D721Med (cell line): Measurements from ENCODE around the gene FBXL12.

Experiments
- DNase-seq: peaks from one replicate; pipeline ENCODE4 v3.0.0; 2011; ENCODE audit warnings: low spot score; ENCODE audit not compliant: insufficient read length
- FAIRE-seq: peaks from 2 replicates; lab custom pipeline; 2011; peaks lifted over from hg19 to GRCh38; lab: Jason Lieb, UNC
- TF ChIP-seq, protein P1 (sequence below): IDR thresholded peaks from 2 replicates; pipeline ENCODE4 v1.5.1; 2012; ENCODE audit warnings: mild to moderate bottlenecking, control low read depth; ENCODE audit not compliant: insufficient read depth; ENCODE audit errors: missing control alignments

Gene FBXL12, protein sequence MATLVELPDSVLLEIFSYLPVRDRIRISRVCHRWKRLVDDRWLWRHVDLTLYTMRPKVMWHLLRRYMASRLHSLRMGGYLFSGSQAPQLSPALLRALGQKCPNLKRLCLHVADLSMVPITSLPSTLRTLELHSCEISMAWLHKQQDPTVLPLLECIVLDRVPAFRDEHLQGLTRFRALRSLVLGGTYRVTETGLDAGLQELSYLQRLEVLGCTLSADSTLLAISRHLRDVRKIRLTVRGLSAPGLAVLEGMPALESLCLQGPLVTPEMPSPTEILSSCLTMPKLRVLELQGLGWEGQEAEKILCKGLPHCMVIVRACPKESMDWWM

DNA sequence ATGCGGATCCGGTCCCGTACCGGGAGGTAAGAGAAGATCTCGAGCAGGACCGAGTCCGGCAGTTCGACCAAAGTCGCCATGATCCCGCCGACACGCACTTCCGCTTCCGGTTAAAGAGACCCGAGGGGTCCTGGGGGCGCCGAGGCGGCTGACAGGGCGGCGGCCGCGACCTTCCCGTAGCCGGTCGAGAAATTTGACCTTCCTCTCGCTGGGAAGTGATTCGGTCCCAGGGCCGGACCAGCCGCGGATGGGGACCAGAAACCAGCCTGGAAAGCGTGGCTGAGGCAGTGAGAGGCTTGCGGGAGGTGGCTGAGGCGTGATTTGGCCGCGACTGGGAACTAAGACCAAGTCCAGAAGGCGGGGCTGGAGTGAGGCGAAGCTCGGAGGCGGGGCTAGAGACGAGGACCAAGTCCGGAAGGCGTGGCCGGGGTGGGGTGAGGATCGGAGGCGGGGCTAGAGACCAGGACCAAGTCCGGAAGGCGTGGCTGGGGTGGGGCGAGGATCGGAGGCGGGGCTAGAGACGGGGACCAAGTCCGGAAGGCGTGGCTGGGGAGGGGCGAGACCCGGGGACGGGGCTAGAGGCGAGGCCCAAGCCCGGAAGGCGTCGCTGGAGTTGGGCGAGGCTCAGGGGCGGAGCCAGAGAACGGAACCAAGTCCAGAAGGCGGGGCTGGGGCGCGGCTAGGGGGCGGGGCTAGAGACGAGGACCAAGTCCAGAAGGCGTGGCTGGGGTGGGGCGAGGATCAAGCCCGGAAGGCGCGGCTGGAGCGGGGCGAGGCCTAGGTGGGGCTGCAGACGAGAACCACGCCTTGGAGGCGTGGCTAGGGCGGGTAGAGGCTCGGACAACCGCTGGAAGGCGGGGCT lies at the start of gene FBXL12:
TSS of gene FBXL12 (minus strand) at position 346 of the 862 bp plus-strand sequence. CDS start at position 80, 266 bp downstream.
- peak; percentile 76 for DNase-seq
- TF ChIP-seq, protein P1, sequence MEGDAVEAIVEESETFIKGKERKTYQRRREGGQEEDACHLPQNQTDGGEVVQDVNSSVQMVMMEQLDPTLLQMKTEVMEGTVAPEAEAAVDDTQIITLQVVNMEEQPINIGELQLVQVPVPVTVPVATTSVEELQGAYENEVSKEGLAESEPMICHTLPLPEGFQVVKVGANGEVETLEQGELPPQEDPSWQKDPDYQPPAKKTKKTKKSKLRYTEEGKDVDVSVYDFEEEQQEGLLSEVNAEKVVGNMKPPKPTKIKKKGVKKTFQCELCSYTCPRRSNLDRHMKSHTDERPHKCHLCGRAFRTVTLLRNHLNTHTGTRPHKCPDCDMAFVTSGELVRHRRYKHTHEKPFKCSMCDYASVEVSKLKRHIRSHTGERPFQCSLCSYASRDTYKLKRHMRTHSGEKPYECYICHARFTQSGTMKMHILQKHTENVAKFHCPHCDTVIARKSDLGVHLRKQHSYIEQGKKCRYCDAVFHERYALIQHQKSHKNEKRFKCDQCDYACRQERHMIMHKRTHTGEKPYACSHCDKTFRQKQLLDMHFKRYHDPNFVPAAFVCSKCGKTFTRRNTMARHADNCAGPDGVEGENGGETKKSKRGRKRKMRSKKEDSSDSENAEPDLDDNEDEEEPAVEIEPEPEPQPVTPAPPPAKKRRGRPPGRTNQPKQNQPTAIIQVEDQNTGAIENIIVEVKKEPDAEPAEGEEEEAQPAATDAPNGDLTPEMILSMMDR: no peak
- no peak for FAIRE-seq

DNA sequence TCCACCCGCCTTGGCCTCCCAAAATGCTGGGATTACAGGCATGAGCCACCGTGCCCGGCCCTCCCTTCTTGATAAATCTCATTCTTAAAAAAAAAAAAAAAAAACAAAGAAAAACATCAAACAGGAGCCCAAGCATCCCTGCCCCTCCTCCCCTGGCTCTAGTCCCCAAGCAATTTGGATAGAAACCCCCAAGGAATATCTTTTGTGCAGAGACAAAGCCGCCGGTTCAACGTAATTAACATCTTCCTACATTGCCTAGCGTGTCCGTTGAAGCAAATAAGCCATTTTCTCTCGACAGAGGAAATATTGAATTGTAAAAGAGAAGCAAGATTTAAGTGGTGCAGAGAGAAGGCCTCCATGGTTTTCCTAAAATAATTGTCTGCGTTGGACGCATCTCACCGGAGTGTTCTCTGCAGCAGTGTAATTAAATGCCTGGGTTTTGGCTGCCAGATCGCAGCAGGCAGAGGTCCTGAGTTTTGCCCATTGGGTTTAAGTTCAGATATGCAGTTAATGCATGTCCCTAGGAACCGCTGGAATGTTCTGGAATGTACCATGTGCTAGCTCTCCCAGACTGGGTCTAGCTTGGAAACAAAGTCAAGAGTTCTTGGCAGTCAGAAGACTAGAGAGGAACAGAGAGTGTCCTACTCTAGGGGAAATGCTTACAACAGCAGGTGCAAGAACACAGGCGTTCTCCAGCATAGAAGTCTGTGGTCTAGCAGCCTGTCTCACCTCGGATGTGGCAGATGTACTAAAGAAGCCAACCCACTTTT lies 47.0 kb upstream of the FBXL12 start:
- DNase-seq (no peak), FAIRE-seq (no peak)
- TF ChIP-seq, protein P1: no peak

DNA sequence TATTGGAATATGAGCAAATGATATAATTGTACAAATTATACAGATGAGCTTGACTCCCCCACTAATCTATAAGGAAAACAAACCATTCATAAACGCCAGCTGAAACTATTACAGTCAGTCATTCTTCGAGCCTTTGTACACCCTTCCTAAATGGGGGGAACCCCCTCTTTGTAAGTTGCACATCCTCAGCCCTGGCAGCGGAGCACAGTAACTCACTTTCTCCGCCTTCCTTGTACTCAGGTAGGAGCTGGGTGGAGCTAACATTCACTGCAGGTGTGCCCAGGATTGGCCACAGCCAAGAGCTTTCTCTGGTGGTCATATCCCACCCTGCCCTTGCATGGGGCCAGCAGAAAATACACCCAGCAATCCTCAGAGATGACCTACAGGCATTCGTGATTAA lies 44.9 kb upstream of the FBXL12 start:
- TF ChIP-seq, protein P1: no peak
- no peak for FAIRE-seq
- DNase-seq: no peak

DNA sequence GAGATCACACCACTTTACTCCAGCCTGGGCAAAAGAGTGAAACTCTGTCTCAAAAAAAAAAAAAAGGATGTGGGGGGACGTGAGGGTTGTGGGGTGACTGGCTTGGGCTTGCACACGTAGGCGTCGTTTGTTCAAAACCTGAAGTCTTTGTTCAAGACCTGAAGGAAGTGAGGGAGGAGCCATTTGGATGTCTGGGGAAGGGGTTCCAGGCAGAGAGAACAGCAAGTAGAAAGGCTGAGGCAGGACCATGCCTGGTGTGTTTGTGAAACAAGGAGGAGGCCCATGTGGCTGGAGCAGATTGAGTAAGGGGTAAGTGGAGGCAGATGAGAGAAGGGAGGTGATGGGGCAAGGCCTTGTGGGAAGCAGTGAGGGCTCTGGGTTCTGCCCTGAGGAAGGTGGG lies 44.1 kb upstream of the FBXL12 start:
- FAIRE-seq (no peak), DNase-seq (no peak)
- TF ChIP-seq, protein P1: no peak

DNA sequence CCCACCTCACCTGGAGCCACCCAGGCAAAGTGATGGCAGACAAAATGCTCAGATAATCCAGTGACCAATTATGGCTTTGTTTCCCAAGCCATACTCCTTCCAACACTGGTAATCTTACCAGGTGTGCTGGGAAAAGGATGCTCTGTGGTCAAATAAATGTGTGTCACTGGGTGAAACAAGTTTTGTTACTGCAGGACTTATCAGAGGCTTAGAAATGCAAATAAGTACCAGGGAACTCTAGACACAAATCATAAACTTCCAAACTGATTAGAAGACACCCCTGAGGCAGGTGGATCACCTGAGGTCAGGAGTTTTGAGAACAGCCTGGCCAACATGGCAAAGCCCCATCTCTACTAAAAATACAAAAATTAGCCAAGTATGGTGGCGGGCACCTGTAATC lies 42.6 kb upstream of the FBXL12 start:
- FAIRE-seq (no peak), DNase-seq (no peak)
- TF ChIP-seq, protein P1: no peak

DNA sequence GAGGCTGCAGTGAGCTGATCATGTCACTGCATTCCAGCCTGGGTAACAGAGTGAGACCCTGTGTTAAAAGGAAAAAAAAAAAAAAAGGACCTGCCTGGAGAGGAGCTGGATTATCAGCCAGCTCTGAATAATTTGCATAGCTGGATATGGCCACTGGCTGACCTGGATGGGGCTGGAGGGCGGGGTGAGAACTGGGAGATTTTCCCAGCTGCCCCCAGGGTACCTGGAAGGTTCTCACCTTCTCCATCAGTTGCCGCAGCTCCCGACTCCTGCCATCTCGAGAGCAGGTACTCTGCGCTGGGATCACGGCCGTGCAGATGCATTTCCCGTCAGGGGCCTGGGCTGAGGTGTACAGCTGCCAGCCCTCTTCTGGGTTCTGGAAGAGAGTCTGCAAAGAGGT lies 41.5 kb upstream of the FBXL12 start:
- no peak for DNase-seq
- TF ChIP-seq, protein P1: no peak
- FAIRE-seq: no peak
